Renal cortex interstitium (tissue), 11 donors: ENCODE measurements around the gene FUT3. TPM values are rescaled to one million over a fixed set of nuclear protein-coding genes. Genes with fewer than 3 reads are reported as not detected.
"Not testable (repeated sequence)": the region's sequence is repeated elsewhere in the genome, so short reads cannot be mapped to it uniquely, and the experiment has no call there.

Experiments
- DNase-seq, 11 donors: peaks; one replicate each; pipeline ENCODE4 v3.0.0-alpha.2; 2013; ENCODE audit warnings: low read depth in 9 of 11, low spot score in 4 of 11; ENCODE audit errors: extremely low read depth in 1 of 11
- polyA plus RNA-seq, 3 donors: library from polyadenylated mRNA; unstranded; fragments of 120-200 nt; gene quantifications; one replicate each; pipeline ENCODE4 v1.2.1, GENCODE V29; 2013; ENCODE audit not compliant: insufficient read length in 3 of 3

The FUT3 gene
- polyA plus RNA-seq, 3 donors: 0.40 to 1.9 (median 0.89) TPM

DNA sequence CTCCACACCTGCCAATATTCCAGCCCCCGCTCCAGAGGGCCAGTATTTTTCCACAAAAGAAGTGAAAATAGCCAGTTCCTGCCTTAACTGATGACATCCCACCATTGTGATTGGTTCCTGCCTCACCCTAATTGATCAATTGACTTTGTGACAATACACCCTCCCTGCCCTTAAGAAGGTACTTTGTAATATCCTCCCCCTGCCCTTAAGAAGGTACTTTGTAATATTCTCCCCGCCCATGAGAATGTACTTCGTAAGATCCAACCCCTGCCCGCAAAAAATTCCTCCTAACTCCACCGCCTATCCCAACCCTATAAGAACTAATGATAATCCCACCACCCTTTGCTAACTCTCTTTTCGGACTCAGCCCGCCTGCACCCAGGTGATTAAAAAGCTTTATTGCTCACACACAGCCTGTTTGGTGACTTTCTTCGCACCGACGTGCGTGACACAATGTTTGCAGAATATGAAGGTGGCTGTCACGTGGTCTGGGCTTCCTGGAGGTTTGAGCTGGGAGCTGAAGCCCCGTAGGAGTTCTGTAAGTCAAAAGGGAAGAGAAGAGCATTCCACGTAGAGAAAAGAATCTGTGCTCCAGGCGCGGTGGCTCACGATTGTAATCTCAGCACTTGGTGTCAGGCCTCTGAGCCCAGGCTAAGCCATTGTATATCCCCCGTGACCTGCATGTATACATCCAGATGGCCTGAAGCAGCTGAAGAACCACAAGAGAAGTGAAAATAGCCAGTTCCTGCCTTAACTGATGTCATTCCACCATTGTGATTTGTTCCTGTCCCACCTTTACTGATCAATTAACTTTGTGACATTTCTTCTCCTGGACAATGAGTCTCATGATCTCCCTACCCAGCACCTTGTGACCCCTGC is 6.2 kb upstream of the FUT3 start:
- DNase-seq: no peak

DNA sequence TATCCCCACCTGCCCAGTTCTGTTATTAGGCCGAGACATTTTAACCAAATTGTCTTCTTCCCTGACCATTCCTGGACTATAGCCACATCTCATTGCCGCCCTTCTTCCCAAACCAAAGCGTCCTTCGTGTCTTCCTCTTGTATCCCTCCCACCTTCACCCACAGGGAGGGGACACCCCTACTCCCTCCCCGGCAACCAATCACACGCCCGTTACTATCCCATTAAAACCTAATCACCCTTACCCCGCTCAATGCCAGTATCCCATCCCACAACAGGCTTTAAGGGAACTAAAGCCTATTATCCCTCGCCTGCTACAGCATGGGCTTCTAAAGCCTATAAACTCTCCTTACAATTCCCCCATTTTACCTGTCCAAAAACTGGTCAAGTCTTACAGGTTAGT is 3.9 kb upstream of the FUT3 start:
- DNase-seq: not testable (repeated sequence)

DNA sequence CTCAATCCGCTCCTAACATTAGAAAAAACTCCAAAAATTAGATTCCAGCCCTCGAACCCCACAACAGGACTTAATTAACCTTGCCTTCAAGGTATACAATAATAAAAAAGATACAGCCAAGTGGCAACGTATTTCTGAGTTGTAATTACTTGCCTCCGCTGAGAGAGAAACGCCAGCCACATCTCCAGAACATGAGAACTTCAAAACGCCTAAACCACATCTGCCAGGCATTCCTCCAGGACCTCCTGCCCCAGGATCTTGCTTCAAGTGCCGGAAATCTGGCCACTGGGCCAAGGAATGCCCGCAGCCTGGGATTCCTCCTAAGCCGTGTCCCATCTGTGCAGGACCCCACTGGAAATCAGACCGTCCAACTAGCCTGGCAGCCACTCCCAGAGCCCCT is 2.9 kb upstream of the FUT3 start:
- DNase-seq: not testable (repeated sequence)

DNA sequence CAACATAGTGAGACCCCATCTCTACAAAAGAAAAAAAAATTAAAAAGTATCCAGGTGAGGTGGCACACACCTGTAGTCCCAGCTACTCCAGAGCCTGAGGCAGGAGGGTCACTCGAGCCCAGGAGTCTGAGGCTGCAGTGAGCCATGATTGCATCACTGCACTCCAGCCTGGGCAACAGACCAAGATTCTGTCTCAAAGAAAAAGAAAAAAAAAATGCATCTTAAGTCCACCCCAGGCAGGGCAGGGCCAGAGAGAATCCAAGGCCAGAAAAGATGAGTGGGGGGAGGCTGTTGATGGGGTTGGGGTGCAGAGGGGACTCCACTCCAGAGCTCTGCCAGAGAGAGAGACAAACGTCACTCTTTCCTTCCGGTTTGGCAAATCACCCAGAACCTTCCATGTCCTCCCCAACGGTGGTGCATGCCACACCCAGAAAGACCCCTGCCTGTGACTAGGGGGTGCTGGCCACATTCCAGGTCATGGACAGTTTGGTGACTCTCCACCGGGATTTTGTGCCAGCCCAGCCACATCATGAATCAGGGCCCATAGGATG is 431 bp downstream of the FUT3 start:
- no peak for DNase-seq

DNA sequence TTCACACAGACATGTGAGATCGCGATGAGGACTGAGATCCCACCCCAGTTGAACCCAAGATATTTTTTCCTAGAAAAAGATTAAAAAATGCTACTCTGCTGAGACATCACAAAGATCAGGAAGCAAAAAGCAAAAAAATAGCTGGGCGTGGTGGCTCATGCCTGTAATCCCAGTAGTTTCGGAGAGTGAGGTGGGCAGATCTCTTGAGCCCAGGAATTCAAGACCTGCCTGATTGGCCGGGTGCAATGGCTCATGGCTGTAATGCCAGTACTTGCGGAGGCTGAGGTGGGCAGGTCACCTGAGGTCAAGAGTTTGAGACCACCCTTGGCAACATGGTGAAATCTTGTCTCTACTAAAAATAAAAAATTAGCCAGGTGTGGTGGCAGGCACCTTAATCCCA is 1.1 kb downstream of the FUT3 start:
- DNase-seq: no peak

DNA sequence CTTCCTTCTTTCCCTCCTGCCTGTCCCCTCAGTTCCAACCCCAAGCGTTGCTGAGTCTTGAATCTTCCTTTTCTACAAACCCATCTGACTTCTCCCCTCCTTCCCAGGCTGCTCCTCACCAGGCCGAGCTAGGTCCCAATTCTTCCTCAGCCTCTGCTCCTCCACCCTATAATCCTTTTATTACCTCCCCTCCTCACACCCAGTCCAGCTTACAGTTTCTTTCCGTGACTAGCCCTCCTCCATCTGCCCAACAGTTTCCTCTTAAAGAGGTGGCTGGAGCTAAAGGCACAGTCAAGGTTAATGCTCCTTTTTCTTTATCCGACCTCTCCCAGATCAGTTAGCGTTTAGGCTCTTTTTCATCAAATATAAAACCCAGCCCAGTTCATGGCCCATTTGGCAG is 2.6 kb downstream of the FUT3 start:
- not testable (repeated sequence) for DNase-seq

DNA sequence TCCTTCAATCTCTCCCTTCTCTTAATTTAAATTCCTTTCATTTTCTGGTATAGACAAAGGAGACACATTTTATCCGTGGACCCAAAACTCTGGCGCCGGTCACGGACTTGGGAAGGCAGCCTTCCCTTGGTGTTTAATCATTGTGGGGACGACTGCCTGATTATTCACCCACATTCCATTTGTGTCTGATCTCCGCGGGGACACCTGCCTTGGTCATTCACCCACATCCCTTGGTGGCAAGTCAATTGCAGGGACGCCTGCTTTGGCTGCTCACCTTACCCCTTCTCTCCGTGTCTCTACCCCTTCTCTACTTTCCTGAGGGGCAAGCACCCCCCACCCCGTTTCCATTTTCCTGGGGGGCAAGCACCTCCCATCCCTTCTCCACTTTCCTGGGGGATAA is 3.4 kb downstream of the FUT3 start:
- DNase-seq: not testable (repeated sequence)

DNA sequence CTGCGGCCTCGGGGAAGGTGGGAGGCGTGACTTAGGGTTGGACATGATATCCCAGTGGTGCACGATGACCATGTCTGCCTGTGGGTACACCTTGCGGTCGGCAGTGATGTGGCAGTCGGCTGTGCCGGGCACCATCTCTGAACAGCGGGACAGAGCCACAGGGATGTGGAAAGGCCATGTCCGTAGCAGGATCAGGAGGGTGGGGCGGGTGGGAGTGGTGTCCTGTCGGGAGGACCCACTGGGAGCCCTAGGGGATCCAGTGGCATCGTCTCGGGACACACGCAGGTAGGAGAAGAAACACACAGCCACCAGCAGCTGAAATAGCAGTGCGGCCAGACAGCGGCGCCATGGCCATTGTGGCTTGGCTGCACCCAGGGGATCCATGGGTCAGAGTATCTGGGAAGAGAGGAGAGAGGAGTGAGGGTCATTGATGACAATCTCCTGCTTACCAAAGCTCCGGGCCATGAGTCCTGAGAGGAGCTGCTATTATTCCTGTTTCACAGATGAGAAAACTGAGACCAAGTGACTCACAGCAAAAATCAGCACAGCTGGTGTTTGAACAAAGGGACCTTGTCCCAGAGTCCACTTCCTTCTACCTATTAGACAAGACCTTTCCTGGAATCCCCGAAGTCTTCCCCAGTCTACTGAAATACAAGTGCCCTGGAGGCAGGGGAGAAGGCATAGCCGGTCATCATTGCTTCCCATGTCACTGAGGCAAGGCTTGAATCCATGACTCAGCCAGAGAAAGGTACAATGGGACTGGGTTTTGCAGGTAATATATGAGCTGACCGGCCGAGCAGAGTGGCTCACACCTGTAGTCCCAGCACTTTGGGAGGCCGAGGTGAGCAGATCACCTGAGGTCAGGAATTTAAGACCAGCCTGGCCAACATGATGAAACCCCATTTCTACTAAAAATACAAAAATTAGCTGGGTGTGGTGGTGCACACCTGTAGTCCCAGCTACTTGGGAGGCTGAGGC is 6.5 kb downstream of the FUT3 start:
- DNase-seq: no peak

DNA sequence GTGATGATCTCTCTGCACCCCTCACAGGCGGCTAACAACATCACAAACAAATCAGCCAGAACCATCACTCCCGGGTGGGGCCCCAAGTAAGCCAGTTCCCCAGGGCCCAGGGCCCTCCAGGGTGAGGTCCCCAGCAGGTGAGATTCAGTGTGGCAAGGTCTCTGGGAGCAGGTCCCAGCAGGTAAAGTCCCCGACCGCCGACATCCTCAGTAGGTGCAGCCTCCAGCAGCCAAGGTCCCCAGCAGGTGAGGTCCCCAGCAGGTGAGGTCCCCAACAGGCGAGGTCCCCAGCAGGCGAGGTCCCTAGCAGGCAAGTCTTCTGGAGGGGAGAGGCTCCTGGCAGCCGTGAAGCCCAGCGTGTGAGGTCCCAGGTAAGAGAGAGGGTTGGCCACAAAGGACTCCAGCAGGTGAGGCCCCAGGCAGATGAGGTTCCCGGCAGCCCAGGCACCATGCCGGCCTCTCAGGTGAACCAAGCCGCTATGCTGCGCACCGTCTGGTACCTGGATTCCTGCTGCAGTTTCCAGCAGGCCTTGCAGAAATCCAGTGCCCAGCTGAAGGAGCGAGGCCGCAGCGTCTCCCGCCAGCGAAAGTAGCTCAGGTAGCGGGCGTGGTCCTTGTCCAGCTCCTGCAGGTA is 7.8 kb downstream of the FUT3 start:
- DNase-seq: no peak

DNA sequence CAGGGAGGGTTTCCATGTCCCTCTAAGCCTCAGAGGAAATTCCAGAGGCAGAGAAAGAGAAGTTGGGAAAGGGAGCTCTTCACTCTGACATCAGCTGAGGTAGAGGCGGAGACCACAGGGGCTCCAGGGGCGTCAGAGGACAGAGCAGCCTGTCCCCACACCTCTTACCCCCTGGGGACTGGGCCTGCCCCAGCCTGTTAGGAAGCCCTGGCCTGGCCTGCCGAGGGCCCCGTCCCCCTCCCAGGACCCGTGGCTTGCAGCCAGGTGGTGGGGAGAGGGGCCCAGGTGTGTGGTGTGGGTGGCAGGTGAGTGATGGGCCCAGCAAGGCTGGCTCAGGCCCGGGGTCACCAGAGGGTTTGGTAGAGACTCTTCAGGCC is 9.5 kb downstream of the FUT3 start:
- not testable (repeated sequence) for DNase-seq

DNA sequence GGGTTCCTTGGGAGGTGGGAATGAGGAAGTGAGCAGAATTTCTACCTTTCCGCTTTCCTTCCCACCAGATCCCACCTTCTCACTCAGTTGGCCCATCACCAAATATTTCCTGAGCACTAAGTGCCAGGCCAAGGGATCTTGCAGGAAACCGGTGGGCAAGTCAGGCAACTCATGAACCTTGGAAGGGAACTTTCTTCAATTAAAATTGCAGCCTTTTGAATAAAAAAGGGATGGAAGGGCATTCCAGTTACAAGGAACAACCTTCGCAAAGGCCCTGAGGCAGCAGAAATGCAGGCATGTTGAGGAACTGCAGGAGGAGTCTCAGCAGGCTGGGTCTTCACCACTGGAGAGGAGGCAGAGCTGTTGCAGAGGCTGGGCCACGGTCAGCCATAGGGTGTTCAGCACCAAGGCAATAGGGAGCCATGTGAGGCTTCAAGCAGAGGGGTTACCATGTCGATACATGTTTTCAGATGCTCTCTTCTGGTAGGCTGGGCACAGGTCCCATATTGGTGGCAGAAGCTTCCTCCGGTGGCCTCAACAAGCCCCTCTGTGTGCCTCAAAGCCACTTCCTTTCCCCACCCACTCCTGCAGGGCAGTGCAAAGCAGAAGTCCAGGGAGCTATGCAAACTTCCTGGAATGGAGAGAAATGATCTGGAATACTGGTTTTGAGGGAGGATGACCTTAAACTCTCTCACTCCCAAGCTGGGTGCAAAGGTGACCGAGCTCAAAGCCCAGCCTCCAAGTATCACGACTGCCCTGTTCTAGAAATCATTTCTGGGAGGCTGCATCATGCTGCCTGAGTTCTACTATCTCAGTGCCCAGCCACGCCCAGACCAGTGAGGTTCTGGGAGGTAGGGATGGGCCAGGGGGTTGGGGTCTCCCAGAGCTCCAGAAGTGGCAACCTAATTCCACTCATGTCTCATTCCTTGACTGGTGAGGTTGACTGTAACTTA is 11.9 kb downstream of the FUT3 start, which contains the start of gene FUT6:
Gene FUT6, minus strand, starts transcription at position 638 of the 953 bp plus-strand sequence. CDS start 7,135 bp downstream, outside the sequence.
- DNase-seq: no peak

DNA sequence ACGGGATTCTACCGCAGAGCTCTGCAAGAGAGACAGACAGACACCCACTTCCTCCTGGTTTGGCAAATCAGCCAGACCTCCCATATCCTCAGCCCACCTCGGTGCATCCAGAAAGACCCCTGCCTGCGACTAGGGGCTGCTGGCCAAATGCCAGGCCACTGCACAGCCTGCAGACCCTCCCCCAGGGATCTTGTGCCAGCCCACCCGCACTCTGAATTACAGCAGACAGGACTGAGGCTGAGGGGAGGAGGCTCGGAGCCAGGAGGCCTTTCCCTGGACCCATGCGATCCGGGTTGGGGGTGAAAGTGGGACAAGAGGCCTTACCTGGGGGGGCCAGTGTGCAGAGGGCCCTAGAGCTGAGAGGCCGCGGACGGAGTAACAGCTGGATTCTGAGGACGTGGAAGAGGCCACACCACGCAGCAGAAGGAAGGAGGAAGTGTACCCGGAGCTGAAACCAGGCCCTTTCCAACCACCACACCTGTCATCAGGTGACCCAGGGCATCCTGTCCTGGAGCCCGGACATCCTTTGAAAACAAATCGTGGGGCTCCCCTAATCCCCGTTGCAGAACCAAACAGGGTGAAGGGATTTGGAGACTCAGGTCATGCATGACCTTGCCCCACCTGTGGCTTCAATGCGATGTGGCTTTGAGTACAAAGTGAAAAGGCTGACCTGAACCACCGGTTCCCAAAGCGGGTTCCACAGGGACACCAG is 12.7 kb downstream of the FUT3 start:
- no peak for DNase-seq

DNA sequence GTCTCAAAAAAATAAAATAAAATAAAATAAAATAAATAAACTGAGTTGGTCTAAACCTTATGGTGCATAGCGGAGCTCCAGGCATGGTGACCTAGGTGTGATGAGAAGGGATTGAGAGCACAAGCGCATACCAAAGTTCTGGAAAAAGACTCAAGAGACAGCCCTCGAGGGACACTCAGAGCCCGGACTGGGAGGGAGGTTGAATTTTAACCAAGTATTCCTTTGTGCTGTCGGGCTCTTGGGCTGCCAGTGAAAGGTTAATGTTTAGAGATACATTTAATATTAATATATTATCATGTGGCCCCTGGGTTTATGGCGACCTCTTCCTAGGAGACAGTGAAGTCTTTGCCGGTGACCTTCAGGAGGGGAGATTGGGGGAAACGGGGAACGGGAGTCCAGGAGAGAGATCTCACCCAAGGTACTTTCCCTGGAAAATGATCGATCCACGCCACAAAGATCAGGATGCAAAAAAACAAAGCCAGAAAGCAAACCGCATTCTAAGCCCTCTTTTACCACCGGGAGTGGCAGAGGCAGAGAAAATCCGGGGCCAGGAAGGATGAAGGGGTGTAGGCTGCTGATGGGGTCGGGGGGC is 13.4 kb downstream of the FUT3 start:
- DNase-seq: no peak

DNA sequence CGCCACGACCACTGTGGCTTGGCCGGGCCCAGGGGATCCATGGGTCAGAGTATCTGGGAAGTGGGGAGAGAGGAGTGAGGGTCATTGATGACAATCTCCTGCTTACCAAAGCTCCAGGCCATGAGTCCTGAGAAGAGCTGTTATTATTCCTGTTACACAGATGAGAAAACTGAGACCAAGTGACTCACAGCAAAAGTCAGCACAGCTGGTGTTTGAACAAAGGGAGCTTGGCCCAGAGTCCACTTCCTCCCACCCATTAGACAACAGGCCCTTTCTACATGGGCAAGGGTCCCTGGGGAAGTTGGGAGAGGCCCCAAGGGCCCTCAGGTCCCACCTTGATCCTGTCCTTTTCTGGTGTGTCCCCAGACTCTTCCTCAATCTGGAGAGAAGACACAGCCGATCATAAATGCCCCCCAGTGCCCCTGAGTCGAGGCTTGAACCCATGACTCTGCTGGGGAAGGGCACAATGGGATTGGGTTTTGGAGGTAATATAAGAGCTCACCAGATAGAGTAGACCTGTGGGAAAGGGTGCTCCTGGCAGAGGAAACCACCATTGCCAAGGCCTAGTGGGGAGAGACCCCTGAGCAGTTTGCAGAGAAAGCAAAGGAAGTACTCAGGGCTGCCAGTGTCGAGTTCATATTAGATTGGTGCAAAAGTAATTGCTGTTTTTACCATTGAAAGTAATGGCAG is 18.6 kb downstream of the FUT3 start:
- DNase-seq: no peak

DNA sequence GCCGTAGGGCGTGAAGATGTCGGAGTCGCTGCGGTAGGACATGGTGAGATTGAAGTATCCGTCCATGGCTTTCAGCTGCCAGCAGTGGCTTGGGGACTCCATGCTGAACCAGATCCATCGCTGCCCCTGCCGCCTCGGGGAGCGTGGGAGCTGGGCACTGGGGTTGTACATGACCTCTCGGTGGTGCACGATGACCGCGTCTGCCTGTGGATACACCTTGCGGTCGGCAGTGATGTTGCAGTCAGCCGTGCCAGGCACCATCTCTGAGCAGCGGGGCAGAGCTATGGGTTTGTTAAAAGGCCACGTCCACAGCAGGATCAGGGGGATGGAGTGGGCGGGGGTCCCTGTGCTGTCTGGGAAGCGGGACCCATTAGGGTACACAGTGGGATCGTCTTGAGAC is 19.2 kb downstream of the FUT3 start:
- DNase-seq: no peak

DNA sequence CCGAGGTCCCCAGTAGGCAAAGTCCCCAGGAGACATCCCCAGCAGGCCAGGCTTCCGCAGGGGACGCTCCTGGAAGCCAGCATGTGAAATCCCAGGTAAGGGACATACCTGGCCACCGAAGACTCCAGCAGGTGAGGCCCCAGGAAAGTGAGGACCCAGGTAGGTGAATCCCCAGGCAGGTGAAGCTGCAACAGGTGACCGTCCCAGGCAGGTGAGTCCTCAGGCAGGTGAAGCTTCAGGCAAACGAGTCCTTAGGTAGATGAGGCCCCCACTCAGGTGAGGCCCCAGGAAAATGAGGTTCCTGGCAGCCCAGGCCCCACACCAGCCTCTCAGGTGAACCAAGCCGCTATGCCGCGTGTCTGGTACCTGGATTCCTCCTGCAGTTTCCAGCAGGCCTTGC is 20.1 kb downstream of the FUT3 start:
- no peak for DNase-seq
